ENCODE data around the gene ATP9B.
A peak's percentile ranks its signal among the peaks of the same experiment; 100 is the strongest.

ATP9B gene

GRCh38 chr18:79200546-79201268 is 131.5 kb downstream of the ATP9B start:
- DNase-seq (ENCODE audit: low spot score) = peak; percentile 29

DNA sequence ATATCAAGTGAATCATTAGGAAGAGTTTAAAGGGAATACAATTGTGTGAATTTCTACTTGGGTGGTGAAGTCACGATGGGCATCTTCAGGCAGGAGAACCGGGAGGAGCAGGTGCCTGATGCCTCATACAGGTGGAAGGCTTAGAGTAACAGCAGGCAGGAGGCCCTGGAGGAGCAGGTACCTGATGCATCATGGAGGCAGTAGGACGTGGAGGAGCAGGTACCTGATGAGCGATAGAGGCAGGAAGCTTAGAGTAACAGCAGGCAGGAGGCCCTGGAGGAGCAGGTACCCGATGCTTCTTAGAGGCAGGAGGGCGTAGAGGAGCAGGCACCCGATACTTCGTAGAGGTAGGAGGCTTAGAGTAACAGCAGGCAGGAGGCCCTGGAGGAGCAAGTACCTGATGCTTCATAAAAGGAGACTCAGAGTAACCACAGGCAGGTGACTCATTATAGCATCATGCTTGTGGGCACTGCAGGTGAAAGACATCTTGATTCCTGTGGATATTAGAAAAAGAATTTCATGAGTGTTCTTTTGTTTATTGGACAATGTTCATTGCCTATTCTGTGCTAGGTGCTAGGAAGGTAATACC is 133.9 kb downstream of the ATP9B start:
- no peak for DNase-seq (ENCODE audit: low spot score)

DNA sequence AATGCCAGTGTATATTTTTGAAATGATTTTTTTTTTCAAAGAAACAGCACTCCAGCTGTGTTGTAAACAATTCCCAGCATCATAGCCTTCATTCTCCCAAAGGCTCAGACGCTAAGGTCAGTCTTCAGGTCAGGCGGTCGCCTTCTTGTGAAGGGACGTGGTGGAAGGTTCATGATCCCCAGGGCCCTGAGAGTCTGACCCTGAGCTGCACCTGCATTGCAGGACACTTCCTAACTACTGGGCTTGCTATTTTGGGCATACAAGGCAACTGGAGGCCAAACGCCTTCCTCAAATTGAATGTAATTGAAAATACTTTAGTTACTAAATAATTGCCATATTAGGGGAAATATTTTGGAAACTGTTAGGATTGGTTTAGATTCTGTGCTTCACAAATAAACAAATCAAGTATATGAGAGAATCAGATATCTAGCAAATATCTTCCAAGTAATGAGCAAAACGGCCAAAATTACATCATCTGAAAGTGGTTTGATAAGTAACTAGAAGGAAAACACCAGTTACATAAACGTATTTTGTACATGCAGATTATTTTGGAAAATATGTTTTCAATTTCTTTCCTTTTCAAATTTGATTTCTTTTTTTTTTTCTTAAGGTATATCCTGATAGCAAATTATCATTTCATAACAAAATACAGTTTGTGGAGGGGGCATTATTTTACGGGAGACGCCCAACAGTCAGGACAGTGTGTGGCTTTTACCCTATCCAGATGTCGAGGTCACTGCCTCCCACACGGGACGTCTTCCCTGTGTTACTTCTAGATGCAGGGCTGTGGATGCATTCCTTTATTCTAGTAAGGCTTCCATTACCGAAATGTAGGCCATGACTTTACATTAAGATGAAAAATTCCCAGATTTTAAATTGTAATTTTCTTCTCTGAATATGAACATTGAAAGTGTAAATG is 136.0 kb downstream of the ATP9B start:
- no peak for DNase-seq (ENCODE audit: low spot score)

DNA sequence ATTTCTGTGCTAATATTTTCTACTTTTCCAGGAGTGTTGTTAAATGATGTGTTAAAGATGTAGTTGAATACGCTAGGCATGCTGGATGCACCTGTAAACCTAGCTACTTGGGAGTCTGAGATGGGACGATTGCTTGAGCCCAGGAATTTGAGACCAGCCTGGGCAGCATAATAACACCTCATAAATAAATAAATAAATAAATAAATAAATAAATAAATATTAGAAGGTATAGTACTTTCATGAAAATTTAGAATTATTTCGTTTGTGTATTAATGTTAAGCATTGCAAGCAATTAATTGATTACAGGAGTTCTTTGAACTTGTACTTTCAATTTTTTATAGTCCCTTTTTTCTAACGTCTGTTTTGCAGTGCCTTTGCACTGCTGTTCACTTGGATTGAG is 137.2 kb downstream of the ATP9B start:
- DNase-seq (ENCODE audit: low spot score) = no peak

DNA sequence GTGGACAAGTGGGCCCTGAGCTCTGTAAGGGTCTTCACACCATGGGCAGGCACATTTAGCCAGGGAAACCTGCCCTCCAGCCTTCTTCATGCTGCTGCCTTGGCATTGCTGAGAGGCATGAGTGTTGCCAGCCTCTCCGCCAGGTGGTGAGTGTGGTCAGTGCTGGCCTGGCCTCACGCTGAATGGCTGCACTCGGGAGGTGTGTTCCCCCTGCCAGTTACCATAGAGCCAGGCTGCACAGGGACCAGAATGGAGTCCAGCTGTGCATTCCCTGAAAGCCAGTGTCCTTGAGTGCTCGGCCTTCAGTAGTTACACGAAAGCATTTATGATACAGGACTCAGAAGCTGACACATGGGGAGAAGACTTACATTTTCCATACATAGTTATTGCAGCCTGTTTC is 139.7 kb downstream of the ATP9B start:
- peak; percentile 76 for DNase-seq (ENCODE audit: low spot score)

- DNase-seq (ENCODE audit: low spot score) = no peak
Observed at GRCh38 chr18:79210002-79210910, 141.1 kb downstream of the ATP9B start.

- no peak for DNase-seq (ENCODE audit: low spot score)
Observed at GRCh38 chr18:79211844-79212243, 142.7 kb downstream of the ATP9B start.

GRCh38 chr18:79214056-79214455 is 144.9 kb downstream of the ATP9B start:
- no peak for DNase-seq (ENCODE audit: low spot score)

DNA sequence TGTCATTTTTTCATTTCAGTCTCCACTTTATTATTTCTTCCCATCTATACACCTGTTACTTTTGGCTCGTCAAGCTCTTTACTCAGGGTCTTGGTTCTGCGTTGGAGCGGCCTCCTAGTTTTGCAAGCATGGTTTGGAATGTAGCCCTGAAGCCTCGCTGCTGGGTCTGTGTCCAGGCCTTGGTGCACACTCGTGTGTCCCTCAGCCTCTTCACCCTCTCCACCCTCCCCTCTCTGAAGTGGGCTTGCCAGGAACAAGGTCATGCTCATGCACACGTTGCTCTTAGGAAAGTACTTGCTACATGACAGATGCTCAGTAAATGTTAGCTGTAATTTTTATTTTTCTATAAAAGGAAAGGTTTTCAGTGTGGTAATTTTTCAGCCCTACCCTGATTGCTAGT is 147.0 kb downstream of the ATP9B start:
- no peak for DNase-seq (ENCODE audit: low spot score)

- peak; percentile 65 for DNase-seq (ENCODE audit: low spot score)
Observed at GRCh38 chr18:79217979-79218604, 148.9 kb downstream of the ATP9B start.

DNA sequence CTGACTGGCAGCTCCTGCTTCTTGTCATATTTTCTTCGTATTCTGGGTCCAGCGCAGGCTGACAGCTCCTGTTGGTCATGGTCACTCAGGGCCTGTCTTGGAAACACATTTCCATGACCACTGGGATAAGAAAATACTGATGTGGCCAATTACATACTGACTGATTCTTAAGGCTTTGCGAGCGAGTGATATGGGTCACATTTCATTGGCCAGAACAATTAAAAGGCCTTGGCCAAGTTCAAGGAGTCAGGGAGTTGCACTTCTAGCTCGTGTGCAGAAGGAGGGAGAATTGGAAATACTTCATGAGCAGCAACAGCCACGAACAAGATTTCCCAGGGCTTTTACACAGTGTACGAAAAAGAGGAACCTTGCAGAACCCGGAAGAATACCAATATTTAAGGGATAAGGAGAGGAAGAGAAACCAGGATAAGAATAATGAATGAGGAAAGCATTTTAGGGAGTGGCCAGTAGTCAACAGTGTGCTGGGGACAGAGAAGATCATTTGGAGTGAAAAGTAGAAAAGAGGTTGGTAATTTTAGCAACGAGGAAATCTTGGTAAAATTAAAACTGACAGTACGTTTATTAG is 149.5 kb downstream of the ATP9B start:
- no peak for DNase-seq (ENCODE audit: low spot score)

GRCh38 chr18:79221136-79221535 is 151.9 kb downstream of the ATP9B start:
- peak; percentile 66 for DNase-seq (ENCODE audit: low spot score)

GRCh38 chr18:79222790-79223189 is 153.6 kb downstream of the ATP9B start:
- no peak for DNase-seq (ENCODE audit: low spot score)

DNA sequence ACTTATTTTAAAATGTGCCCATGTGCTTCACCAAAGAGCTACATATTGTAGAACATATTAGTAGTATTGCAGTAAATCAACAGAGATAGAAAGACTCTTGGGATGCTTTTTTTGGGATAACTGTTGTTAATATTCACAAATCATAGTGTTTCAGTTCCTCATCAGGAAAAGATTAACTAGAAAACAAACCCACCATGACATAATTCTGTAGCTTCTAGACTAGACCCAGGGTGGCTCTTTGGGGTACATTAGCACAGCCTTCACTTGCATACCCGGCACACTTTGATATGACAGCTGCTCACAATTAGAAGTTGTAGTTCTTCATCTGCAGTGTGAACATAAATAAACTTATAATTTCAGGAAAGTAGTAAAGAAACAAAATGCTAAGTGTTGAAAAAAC is 154.2 kb downstream of the ATP9B start:
- DNase-seq (ENCODE audit: low spot score) = no peak

DNA sequence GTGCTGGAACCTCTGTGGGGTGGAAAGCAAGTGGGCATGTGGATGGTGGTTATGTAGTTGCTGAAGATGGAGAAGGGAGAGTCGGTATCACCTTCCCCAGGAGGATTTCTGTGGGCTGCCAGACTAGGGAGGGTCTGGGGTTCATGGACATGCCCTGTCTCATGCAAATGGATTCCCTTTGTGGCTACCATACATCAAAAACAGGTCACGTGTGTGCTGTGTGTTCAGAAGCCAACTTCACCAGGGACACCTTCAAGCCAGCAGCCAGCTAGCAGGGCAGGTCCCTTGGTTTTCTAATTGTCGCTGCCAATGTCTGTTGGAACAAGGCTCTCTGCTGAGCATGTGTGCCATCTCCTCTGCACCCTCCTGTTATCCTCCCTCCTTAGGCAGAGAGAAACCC is 155.2 kb downstream of the ATP9B start:
- DNase-seq (ENCODE audit: low spot score) = no peak

DNA sequence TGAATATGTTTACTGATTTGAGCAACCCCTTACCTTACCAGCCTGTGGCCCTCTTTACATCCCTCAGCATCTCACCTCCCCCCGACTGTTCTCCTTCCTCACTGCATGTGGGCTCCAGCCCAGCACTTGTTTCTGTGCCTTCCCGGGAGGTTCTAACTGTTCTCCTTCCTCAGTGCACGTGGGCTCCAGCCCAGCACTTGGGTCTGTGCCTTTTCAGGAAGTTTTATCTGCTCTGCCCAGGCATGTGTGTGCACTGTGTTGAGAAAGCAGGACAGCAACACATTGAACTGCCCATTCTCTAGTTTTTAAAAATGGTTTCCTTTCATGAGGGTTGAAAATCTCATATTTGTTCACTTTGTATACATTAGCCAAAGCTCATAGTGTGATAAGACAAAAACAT is 158.4 kb downstream of the ATP9B start:
- no peak for DNase-seq (ENCODE audit: low spot score)

DNA sequence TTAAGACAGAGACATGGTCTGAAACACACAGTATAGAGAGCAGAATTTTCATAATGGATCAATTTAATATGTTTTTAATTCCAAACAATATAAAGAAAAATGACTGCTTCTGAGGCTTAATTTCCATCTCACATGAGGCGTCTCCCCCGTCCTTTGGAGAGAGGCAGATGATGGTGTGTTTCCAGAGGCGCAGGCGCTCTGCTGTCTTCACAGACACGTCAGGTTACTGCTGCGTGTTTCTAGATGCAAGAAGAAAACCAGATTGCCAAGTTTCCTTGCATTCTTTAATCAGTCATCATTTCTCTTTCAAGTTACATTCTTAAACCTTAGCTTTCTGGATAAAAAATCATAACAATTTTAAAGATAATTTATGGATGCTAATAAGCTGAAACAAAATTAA is 160.2 kb downstream of the ATP9B start:
- no peak for DNase-seq (ENCODE audit: low spot score)

GRCh38 chr18:79234438-79234837 is 165.2 kb downstream of the ATP9B start:
- no peak for DNase-seq (ENCODE audit: low spot score)

- DNase-seq (ENCODE audit: low spot score) = no peak
Observed at GRCh38 chr18:79239631-79240030, 170.4 kb downstream of the ATP9B start.

DNA sequence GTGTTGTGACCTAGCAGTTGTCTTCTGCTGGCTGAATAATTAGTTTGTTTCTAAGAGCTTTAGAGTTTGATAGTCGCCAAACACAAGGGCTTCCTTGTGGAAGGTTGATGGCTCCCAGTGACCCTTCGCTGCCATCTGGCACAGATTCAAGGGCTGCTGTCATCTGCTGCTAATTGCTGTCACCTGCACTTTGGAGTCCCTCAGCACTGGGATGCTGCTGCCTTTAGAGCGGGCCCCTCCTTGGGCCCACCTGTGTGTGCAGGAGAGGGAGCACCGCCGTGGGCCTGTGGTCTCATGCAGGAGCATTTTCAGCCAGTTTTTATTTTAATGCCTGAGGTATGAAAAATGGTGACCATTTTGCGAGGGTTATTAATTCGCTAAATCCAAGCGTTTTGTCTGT is 172.6 kb downstream of the ATP9B start:
- DNase-seq (ENCODE audit: low spot score) = no peak

GRCh38 chr18:79242246-79242645 is 173.1 kb downstream of the ATP9B start:
- DNase-seq (ENCODE audit: low spot score) = no peak

Data from cerebellar cortex (tissue), 1 donor.